ENCODE measurements around the gene PEX14. TPM values are rescaled to one million over a fixed set of nuclear protein-coding genes. Genes with fewer than 3 reads are reported as not detected.

PEX14 gene
- total and polyA plus RNA-seq, 9 of the 15 experiments (the other 6 are each of a cell fraction or from before 2014, with no cell fraction given) = 2.6 to 45.7 (median 22.7) TPM

GRCh38 chr1:10540277-10541005 lies 65.7 kb downstream of the PEX14 start:
- H3K9ac ChIP-seq (ENCODE audit: insufficient read depth in 1 of 2, low read depth in 2 of 2, low read length in 2 of 2) = no peak overlapping the region
- peaks cover 3% of the 10 kb centered on the region; the same call in 1 of the 2 replicates for H4K20me1 ChIP-seq (replicated peaks; ENCODE audit: control insufficient read depth, insufficient read depth, low read length)
- no peak for ATAC-seq
- no peak for DNase-seq (ENCODE audit: extremely low read depth in 1 of 4, low spot score in 3 of 4)
- H3K4me2 ChIP-seq (ENCODE audit: insufficient read depth, low read length) = no peak overlapping the region
- intact Hi-C loops (cut with micrococcal nuclease) (no loop called here), in situ Hi-C loops (cut with MboI) (no loop called here)
- H3K27ac ChIP-seq (ENCODE audit: extremely low read depth, low read depth, low read length) = no peak overlapping the region
- ChIA-PET CTCF (ENCODE audit: low intra/inter-chr PET ratio) (no interaction called here), POLR2A (interaction anchor here (0.6 to 1.1 kb wide), 2 partner anchors 10 to 413 kb away, joined by 3 read pairs; no protein-coding TSS in a partner anchor)
- no peak for FAIRE-seq
- no peaks in the 10 kb centered on the region for H3K27me3 ChIP-seq (ENCODE audit: control insufficient read depth in 2 of 2, insufficient read depth in 2 of 2, low read length in 2 of 2)
- no peaks in the 10 kb centered on the region for H3K9me3 ChIP-seq (replicated peaks; ENCODE audit: control insufficient read depth, insufficient read depth, low read depth, low read length)
- H3K4me1 ChIP-seq (replicated peaks in 1 of 2; ENCODE audit: control insufficient read depth in 2 of 2, insufficient read depth in 2 of 2, low read length in 2 of 2) = peaks cover 8 to 12% of the 10 kb centered on the region in 2 experiments; a peak in 4 of 5 replicates
- WGBS (ENCODE audit: insufficient coverage, low coverage, missing lambda C conversion rate) = 85% methylated on average over 9 of the region's 9 CpGs
- 0 out of 3 replicates have a peak, but pooled peaks cover 5% of the 10 kb centered on the region for H3K79me2 ChIP-seq (ENCODE audit: control insufficient read depth, insufficient read depth, low read length)
- no TSS peak for BruUV-seq (replicated peaks)
- no peak overlapping the region for H2AFZ ChIP-seq (ENCODE audit: low read depth, low read length)
- H3K4me3 ChIP-seq = no peak overlapping the region
- no peaks in the 10 kb centered on the region for H3K9me1 ChIP-seq (ENCODE audit: control insufficient read depth, insufficient read depth, low read length)
- peaks cover 52% of the 10 kb centered on the region for H3K36me3 ChIP-seq (ENCODE audit: control insufficient read depth, insufficient read depth, low read length)
- no peak for TF ChIP-seq KDM5B (IDR thresholded peaks at IDR 0.05; ENCODE audit: insufficient replicate concordance, low read depth, low read length)
- TF ChIP-seq, protein P1, sequence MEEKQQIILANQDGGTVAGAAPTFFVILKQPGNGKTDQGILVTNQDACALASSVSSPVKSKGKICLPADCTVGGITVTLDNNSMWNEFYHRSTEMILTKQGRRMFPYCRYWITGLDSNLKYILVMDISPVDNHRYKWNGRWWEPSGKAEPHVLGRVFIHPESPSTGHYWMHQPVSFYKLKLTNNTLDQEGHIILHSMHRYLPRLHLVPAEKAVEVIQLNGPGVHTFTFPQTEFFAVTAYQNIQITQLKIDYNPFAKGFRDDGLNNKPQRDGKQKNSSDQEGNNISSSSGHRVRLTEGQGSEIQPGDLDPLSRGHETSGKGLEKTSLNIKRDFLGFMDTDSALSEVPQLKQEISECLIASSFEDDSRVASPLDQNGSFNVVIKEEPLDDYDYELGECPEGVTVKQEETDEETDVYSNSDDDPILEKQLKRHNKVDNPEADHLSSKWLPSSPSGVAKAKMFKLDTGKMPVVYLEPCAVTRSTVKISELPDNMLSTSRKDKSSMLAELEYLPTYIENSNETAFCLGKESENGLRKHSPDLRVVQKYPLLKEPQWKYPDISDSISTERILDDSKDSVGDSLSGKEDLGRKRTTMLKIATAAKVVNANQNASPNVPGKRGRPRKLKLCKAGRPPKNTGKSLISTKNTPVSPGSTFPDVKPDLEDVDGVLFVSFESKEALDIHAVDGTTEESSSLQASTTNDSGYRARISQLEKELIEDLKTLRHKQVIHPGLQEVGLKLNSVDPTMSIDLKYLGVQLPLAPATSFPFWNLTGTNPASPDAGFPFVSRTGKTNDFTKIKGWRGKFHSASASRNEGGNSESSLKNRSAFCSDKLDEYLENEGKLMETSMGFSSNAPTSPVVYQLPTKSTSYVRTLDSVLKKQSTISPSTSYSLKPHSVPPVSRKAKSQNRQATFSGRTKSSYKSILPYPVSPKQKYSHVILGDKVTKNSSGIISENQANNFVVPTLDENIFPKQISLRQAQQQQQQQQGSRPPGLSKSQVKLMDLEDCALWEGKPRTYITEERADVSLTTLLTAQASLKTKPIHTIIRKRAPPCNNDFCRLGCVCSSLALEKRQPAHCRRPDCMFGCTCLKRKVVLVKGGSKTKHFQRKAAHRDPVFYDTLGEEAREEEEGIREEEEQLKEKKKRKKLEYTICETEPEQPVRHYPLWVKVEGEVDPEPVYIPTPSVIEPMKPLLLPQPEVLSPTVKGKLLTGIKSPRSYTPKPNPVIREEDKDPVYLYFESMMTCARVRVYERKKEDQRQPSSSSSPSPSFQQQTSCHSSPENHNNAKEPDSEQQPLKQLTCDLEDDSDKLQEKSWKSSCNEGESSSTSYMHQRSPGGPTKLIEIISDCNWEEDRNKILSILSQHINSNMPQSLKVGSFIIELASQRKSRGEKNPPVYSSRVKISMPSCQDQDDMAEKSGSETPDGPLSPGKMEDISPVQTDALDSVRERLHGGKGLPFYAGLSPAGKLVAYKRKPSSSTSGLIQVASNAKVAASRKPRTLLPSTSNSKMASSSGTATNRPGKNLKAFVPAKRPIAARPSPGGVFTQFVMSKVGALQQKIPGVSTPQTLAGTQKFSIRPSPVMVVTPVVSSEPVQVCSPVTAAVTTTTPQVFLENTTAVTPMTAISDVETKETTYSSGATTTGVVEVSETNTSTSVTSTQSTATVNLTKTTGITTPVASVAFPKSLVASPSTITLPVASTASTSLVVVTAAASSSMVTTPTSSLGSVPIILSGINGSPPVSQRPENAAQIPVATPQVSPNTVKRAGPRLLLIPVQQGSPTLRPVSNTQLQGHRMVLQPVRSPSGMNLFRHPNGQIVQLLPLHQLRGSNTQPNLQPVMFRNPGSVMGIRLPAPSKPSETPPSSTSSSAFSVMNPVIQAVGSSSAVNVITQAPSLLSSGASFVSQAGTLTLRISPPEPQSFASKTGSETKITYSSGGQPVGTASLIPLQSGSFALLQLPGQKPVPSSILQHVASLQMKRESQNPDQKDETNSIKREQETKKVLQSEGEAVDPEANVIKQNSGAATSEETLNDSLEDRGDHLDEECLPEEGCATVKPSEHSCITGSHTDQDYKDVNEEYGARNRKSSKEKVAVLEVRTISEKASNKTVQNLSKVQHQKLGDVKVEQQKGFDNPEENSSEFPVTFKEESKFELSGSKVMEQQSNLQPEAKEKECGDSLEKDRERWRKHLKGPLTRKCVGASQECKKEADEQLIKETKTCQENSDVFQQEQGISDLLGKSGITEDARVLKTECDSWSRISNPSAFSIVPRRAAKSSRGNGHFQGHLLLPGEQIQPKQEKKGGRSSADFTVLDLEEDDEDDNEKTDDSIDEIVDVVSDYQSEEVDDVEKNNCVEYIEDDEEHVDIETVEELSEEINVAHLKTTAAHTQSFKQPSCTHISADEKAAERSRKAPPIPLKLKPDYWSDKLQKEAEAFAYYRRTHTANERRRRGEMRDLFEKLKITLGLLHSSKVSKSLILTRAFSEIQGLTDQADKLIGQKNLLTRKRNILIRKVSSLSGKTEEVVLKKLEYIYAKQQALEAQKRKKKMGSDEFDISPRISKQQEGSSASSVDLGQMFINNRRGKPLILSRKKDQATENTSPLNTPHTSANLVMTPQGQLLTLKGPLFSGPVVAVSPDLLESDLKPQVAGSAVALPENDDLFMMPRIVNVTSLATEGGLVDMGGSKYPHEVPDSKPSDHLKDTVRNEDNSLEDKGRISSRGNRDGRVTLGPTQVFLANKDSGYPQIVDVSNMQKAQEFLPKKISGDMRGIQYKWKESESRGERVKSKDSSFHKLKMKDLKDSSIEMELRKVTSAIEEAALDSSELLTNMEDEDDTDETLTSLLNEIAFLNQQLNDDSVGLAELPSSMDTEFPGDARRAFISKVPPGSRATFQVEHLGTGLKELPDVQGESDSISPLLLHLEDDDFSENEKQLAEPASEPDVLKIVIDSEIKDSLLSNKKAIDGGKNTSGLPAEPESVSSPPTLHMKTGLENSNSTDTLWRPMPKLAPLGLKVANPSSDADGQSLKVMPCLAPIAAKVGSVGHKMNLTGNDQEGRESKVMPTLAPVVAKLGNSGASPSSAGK (IDR thresholded peaks at IDR 0.05) = no peak
- TF ChIP-seq, protein P2, sequence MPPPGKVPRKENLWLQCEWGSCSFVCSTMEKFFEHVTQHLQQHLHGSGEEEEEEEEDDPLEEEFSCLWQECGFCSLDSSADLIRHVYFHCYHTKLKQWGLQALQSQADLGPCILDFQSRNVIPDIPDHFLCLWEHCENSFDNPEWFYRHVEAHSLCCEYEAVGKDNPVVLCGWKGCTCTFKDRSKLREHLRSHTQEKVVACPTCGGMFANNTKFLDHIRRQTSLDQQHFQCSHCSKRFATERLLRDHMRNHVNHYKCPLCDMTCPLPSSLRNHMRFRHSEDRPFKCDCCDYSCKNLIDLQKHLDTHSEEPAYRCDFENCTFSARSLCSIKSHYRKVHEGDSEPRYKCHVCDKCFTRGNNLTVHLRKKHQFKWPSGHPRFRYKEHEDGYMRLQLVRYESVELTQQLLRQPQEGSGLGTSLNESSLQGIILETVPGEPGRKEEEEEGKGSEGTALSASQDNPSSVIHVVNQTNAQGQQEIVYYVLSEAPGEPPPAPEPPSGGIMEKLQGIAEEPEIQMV (tag; conservative IDR thresholded peaks at IDR 0.05; ENCODE audit: low read depth) = no peak
